AML-193 (cell line): ENCODE measurements around the gene NDRG4.
A peak's percentile ranks its signal among the peaks of the same experiment; 100 is the strongest.
"Not testable (repeated sequence)": the region's sequence is repeated elsewhere in the genome, so short reads cannot be mapped to it uniquely, and the experiment has no call there.

ENCODE experiments used
- DNase-seq, 2 experiments: peaks; one replicate each; lab custom pipeline; 2025; lab: John Stamatoyannopoulos, UW

Gene NDRG4

GRCh38 chr16:58465817-58466216 lies 34.1 kb upstream of the NDRG4 start:
- DNase-seq: no peak

- no peak for DNase-seq
Measured at GRCh38 chr16:58466396-58466795, 33.5 kb upstream of the NDRG4 start.

GRCh38 chr16:58467905-58468304 lies 32.0 kb upstream of the NDRG4 start:
- DNase-seq: no peak

- DNase-seq: no peak
Measured at GRCh38 chr16:58471209-58471975, 28.6 kb upstream of the NDRG4 start.

- no peak for DNase-seq
Measured at GRCh38 chr16:58472266-58472665, 27.7 kb upstream of the NDRG4 start.

GRCh38 chr16:58472827-58473226 lies 27.1 kb upstream of the NDRG4 start:
- DNase-seq: no peak

GRCh38 chr16:58474296-58474695 lies 25.6 kb upstream of the NDRG4 start:
- no peak for DNase-seq

GRCh38 chr16:58475091-58475619 lies 24.8 kb upstream of the NDRG4 start:
- DNase-seq: no peak

GRCh38 chr16:58476791-58477190 lies 23.2 kb upstream of the NDRG4 start:
- no peak for DNase-seq

- DNase-seq: no peak
Measured at GRCh38 chr16:58478427-58478826, 21.5 kb upstream of the NDRG4 start.

GRCh38 chr16:58481226-58481869 lies 18.6 kb upstream of the NDRG4 start:
- DNase-seq: no peak

GRCh38 chr16:58481931-58482330 lies 18.0 kb upstream of the NDRG4 start:
- DNase-seq: no peak

GRCh38 chr16:58485184-58485887 lies 14.6 kb upstream of the NDRG4 start:
- DNase-seq: no peak

- peak; percentile 24 to 46 for DNase-seq
Measured at GRCh38 chr16:58487566-58488351, 12.2 kb upstream of the NDRG4 start.

- DNase-seq: no peak
Measured at GRCh38 chr16:58488531-58488930, 11.4 kb upstream of the NDRG4 start.

- no peak for DNase-seq
Measured at GRCh38 chr16:58490065-58490464, 9.9 kb upstream of the NDRG4 start.

GRCh38 chr16:58490539-58490938 lies 9.4 kb upstream of the NDRG4 start:
- DNase-seq: not testable (repeated sequence)

GRCh38 chr16:58492066-58492465 lies 7.9 kb upstream of the NDRG4 start:
- DNase-seq: no peak

GRCh38 chr16:58492735-58493134 lies 7.2 kb upstream of the NDRG4 start:
- DNase-seq: no peak

GRCh38 chr16:58493756-58494431 lies 6.0 kb upstream of the NDRG4 start:
- no peak for DNase-seq

- peak; percentile 40 to 66 for DNase-seq
Measured at GRCh38 chr16:58494981-58495520, 4.9 kb upstream of the NDRG4 start.
